CD14-positive monocyte (primary cell): ENCODE data around the gene CGB7. TPM values are rescaled to one million over a fixed set of nuclear protein-coding genes. Genes with fewer than 3 reads are reported as not detected.
A peak's percentile ranks its signal among the peaks of the same experiment; 100 is the strongest.
"Not testable (repeated sequence)": the region's sequence is repeated elsewhere in the genome, so short reads cannot be mapped to it uniquely, and the experiment has no call there.

Experiments used
- DNase-seq, 3 donors: peaks; one replicate each; pipeline ENCODE4 v3.0.0-alpha.2; 2011 to 2022
- H2AFZ ChIP-seq: 2 replicates; pipeline ENCODE4 v1.6.0; 2012; ENCODE audit warnings: mild to moderate bottlenecking, low read depth, low read length, inconsistent platforms; ENCODE audit not compliant: insufficient read depth, poor library complexity, severe bottlenecking
- H3K27ac ChIP-seq, 2 donors: 1 replicate in 1 of 2; 2 replicates in 1 of 2; pipeline ENCODE4 v1.5.1; 2012 to 2013; ENCODE audit warnings: low read length in 2 of 2, control low read depth in 1 of 2, inconsistent platforms in 1 of 2, low read depth in 1 of 2, mild to moderate bottlenecking in 1 of 2
- H3K27me3 ChIP-seq, 2 donors: one replicate each; pipeline versions ENCODE4 v1.6.0 to v1.6.1; 2011 to 2013; ENCODE audit warnings: low read length in 2 of 2; ENCODE audit not compliant: control insufficient read depth in 2 of 2, insufficient read depth in 2 of 2
- H3K36me3 ChIP-seq, 2 donors: replicated peaks in 1 of 2; 1 replicate in 1 of 2; 2 replicates in 1 of 2; pipeline versions ENCODE4 v1.5.1 to v1.6.1; 2012 to 2013; ENCODE audit warnings: low read length in 2 of 2, control low read depth in 1 of 2, inconsistent platforms in 1 of 2, mild to moderate bottlenecking in 1 of 2; ENCODE audit not compliant: insufficient read depth in 2 of 2, control insufficient read depth in 1 of 2
- H3K4me1 ChIP-seq, 2 donors: 1 replicate in 1 of 2; 2 replicates in 1 of 2; pipeline versions ENCODE4 v1.5.1 to v1.6.1; 2012 to 2013; ENCODE audit warnings: low read length in 2 of 2, control low read depth in 1 of 2, inconsistent platforms in 1 of 2, mild to moderate bottlenecking in 1 of 2, moderate library complexity in 1 of 2; ENCODE audit not compliant: insufficient read depth in 2 of 2, control insufficient read depth in 1 of 2
- H3K4me2 ChIP-seq: replicated peaks from 2 replicates; pipeline ENCODE3; 2012; ENCODE audit warnings: low read length, moderate library complexity, mild to moderate bottlenecking; ENCODE audit not compliant: poor library complexity, severe bottlenecking; ENCODE audit errors: extremely low read depth
- H3K4me3 ChIP-seq, 3 experiments: fragments of 200-600 bp in 1 of 3; sonication (generic) in 1 of 3; replicated peaks in 1 of 3; 1 replicate in 2 of 3; 2 replicates in 1 of 3; pipeline ENCODE4 v1.5.1; 2011 to 2013; ENCODE audit warnings: low read length in 3 of 3, mild to moderate bottlenecking in 3 of 3, control low read depth in 2 of 3, low read depth in 2 of 3, inconsistent platforms in 1 of 3, moderate library complexity in 1 of 3
- H3K79me2 ChIP-seq: 2 replicates; pipeline ENCODE4 v1.6.0; 2012; ENCODE audit warnings: mild to moderate bottlenecking, control low read depth, inconsistent platforms, low read length, moderate library complexity; ENCODE audit not compliant: insufficient read depth
- H3K9ac ChIP-seq: 2 replicates; pipeline ENCODE4 v1.6.0; 2017; ENCODE audit warnings: low read length, mild to moderate bottlenecking; ENCODE audit not compliant: insufficient read depth, poor library complexity, severe bottlenecking
- H3K9me3 ChIP-seq, 2 donors: replicated peaks in 1 of 2; 1 replicate in 1 of 2; 2 replicates in 1 of 2; pipeline versions ENCODE4 v1.5.1 to v1.6.1; 2012 to 2013; ENCODE audit warnings: low read length in 2 of 2, control low read depth in 1 of 2; ENCODE audit not compliant: control insufficient read depth in 1 of 2, insufficient read depth in 1 of 2
- H4K20me1 ChIP-seq: 2 replicates; pipeline ENCODE4 v1.6.0; 2012; ENCODE audit warnings: mild to moderate bottlenecking, low read length, control low read depth, moderate library complexity; ENCODE audit not compliant: insufficient read depth
- H3K27ac Mint-ChIP-seq, 7 donors: one replicate each; pipeline ENCODE4 v1.8.0; 2020; ENCODE audit warnings: mild to moderate bottlenecking in 7 of 7, mixed read lengths in 7 of 7, moderate library complexity in 6 of 7, inconsistent platforms in 2 of 7
- H3K27me3 Mint-ChIP-seq, 3 donors: one replicate each; pipeline ENCODE4 v1.8.0; 2021 to 2022; ENCODE audit warnings: low read depth in 3 of 3, mild to moderate bottlenecking in 3 of 3, mixed read lengths in 3 of 3, moderate library complexity in 3 of 3, inconsistent platforms in 1 of 3
- H3K36me3 Mint-ChIP-seq, 2 donors: one replicate each; pipeline ENCODE4 v1.8.0; 2020; ENCODE audit warnings: mixed read lengths in 2 of 2, inconsistent platforms in 1 of 2, mild to moderate bottlenecking in 1 of 2
- H3K4me1 Mint-ChIP-seq: one replicate; pipeline ENCODE4 v1.8.0; 2020; ENCODE audit warnings: mild to moderate bottlenecking, mixed read lengths
- H3K4me3 Mint-ChIP-seq, 2 donors: one replicate each; pipeline ENCODE4 v1.8.0; 2020; ENCODE audit warnings: mild to moderate bottlenecking in 2 of 2, mixed read lengths in 2 of 2, moderate library complexity in 1 of 2
- H3K9me3 Mint-ChIP-seq, 7 donors: one replicate each; pipeline ENCODE4 v1.8.0; 2020 to 2022; ENCODE audit warnings: mixed read lengths in 7 of 7, mild to moderate bottlenecking in 6 of 7, moderate library complexity in 6 of 7, inconsistent platforms in 2 of 7
- WGBS: methylation state at CpG from one replicate; pipeline ENCODE4 v1.1.5; 2013; ENCODE audit warnings: missing lambda C conversion rate; ENCODE audit not compliant: insufficient coverage; 5-methylcytosine and 5-hydroxymethylcytosine counted together
- intact Hi-C, 2 donors: fragments of 100-400 bp; cut with micrococcal nuclease; formaldehyde crosslinking; loops; one replicate each; pipeline versions ENCODE4 v1.15.0 to v1.15.1; 2023
- polyA plus RNA-seq, 3 donors: library from polyadenylated mRNA; depleted of rRNA in 1 of 3; unstranded in 2 of 3; stranded (reverse) in 1 of 3; fragments of 300-500 nt in 2 of 3; fragments of >200 nt in 1 of 3; fragmentation: Illumina TruSeq in 2 of 3; gene quantifications; 1 replicate in 2 of 3; 2 replicates in 1 of 3; pipeline ENCODE4 v1.2.3, GENCODE V29; 2012 to 2021
- TF ChIP-seq, protein P1 (sequence below): fragments of 200-600 bp; IDR thresholded peaks from one replicate; pipeline ENCODE4 v1.8.0; 2022; ENCODE audit warnings: antibody characterized with exemption, mild to moderate bottlenecking

Gene CGB7
- polyA plus RNA-seq, 3 donors, result not detected

DNA sequence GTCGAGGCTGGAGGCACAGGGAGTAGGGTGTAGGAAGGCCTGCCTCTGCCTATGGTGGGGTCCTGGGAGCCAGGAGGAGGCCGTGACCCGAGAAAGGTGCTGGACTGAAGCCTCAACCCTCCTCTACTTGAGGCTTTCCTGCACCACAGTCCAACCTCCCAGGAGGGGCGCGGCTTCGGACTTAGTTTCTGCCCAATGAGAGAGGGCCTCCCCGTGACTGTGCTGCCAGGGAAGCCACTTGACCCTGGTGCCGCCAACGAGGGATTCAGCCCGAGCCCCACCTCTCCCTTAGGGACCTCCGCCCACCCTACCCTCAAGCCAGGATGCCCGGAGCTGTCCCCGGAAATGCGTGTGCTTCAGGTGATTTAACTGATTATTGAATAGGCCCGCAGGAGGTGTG, 33.3 kb downstream of the CGB7 start, which contains the start of gene CGB3:
Gene CGB3, minus strand, starts transcription at position 101 of the 400 bp plus-strand sequence. CDS start 362 bp downstream, outside the sequence.
- intact Hi-C loops, H3K4me3 ChIP-seq, H3K36me3 Mint-ChIP-seq, H3K27ac Mint-ChIP-seq, H3K4me1 ChIP-seq, H3K9ac ChIP-seq, H3K36me3 ChIP-seq, H3K9me3 Mint-ChIP-seq, H3K79me2 ChIP-seq, DNase-seq, H3K4me2 ChIP-seq, H2AFZ ChIP-seq, H3K9me3 ChIP-seq, H3K27ac ChIP-seq, H3K4me3 Mint-ChIP-seq, H4K20me1 ChIP-seq: not testable (repeated sequence)
- peaks cover 5 to 26% of the 10 kb centered on the region in 2 donors for H3K27me3 ChIP-seq
- peaks cover 13% of the 10 kb centered on the region for H3K4me1 Mint-ChIP-seq
- WGBS, result no CpG with 5 or more reads among the region's 15 CpGs
- peaks cover 25 to 31% (median 28%) of the 10 kb centered on the region in 3 donors for H3K27me3 Mint-ChIP-seq

DNA sequence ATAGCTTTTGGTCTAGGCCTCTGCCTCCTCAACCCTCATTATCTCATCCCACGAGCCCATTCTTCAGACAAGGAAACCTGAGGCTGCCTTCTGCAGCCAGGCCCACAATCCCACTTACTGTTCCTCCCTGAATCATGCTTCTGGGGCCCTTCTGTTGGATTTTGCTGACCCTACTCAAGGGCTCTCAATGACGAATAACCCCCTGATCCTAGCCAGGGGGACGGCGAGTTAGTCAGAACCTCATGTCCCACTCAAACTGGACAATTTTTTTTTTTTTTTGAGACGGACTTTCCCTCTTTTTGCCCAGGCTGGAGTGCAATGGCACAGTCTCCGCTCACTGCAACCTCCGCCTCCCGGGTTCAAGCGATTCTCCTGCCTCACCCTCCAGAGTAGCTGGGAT, 35.4 kb downstream of the CGB7 start:
- TF ChIP-seq, protein P1, sequence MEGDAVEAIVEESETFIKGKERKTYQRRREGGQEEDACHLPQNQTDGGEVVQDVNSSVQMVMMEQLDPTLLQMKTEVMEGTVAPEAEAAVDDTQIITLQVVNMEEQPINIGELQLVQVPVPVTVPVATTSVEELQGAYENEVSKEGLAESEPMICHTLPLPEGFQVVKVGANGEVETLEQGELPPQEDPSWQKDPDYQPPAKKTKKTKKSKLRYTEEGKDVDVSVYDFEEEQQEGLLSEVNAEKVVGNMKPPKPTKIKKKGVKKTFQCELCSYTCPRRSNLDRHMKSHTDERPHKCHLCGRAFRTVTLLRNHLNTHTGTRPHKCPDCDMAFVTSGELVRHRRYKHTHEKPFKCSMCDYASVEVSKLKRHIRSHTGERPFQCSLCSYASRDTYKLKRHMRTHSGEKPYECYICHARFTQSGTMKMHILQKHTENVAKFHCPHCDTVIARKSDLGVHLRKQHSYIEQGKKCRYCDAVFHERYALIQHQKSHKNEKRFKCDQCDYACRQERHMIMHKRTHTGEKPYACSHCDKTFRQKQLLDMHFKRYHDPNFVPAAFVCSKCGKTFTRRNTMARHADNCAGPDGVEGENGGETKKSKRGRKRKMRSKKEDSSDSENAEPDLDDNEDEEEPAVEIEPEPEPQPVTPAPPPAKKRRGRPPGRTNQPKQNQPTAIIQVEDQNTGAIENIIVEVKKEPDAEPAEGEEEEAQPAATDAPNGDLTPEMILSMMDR, result no peak
- DNase-seq, result no peak
- no peak overlapping the region for H2AFZ ChIP-seq
- no peaks in the 10 kb centered on the region for H3K36me3 ChIP-seq
- peaks cover 0 to 10% (median 5%) of the 10 kb centered on the region in 7 donors for H3K9me3 Mint-ChIP-seq
- H3K4me1 ChIP-seq, result peaks cover 24 to 29% of the 10 kb centered on the region in 2 donors
- peaks cover 14 to 47% of the 10 kb centered on the region in 2 donors for H3K27me3 ChIP-seq
- H3K4me3 ChIP-seq, result no peak overlapping the region
- no peak overlapping the region for H3K9ac ChIP-seq
- no peak overlapping the region for H3K27ac ChIP-seq
- H3K4me3 Mint-ChIP-seq, result peak overlapping the region in 1 of 2 donors; percentile 24
- H3K27ac Mint-ChIP-seq, result no peak overlapping the region
- H3K79me2 ChIP-seq, result no peaks in the 10 kb centered on the region
- no peaks in the 10 kb centered on the region for H3K9me3 ChIP-seq
- no peak overlapping the region for H3K4me2 ChIP-seq
- peaks cover 29% of the 10 kb centered on the region for H3K4me1 Mint-ChIP-seq
- H3K36me3 Mint-ChIP-seq, result peaks cover 4 to 5% of the 10 kb centered on the region in 2 donors
- peaks cover 36 to 51% (median 45%) of the 10 kb centered on the region in 3 donors for H3K27me3 Mint-ChIP-seq
- intact Hi-C loops, result no loop called here
- H4K20me1 ChIP-seq, result no peaks in the 10 kb centered on the region
- WGBS, result 97% methylated on average over 5 of the region's 9 CpGs
